CD4-positive, alpha-beta memory T cell (primary cell): ENCODE measurements around the gene NFATC2. TPM values are rescaled to one million over a fixed set of nuclear protein-coding genes. Genes with fewer than 3 reads are reported as not detected.

Experiments
- CTCF ChIA-PET: fragments of 350-600 bp; sonication (Branson Sonifier 250); formaldehyde crosslinking; loops from one replicate; lab custom pipeline; 2021; ENCODE audit warnings: inconsistent platforms; ENCODE audit not compliant: partially characterized antibody; lab: Charles Lee
- POLR2A ChIA-PET: fragments of 350-600 bp; sonication (Branson Sonifier 250); formaldehyde crosslinking; loops from one replicate; lab custom pipeline; 2021; ENCODE audit not compliant: partially characterized antibody; lab: Charles Lee
- DNase-seq, 5 donors: peaks; one replicate each; pipeline versions ENCODE4 v3.0.0 to v3.0.0-alpha.2; 2020 to 2022; ENCODE audit warnings: mixed read lengths in 1 of 5
- H3K27ac ChIP-seq: one replicate; pipeline ENCODE4 v1.7.0; 2013; ENCODE audit warnings: low read depth, low read length
- H3K27me3 ChIP-seq: 2 replicates; pipeline ENCODE4 v1.7.0; 2013; ENCODE audit warnings: mild to moderate bottlenecking, low read length, moderate library complexity; ENCODE audit not compliant: insufficient read depth
- H3K36me3 ChIP-seq: 2 replicates; pipeline ENCODE4 v1.7.0; 2013; ENCODE audit warnings: mild to moderate bottlenecking, low read length, moderate library complexity; ENCODE audit not compliant: insufficient read depth
- H3K4me1 ChIP-seq: 2 replicates; pipeline ENCODE4 v1.7.0; 2013; ENCODE audit warnings: mild to moderate bottlenecking, low read length, moderate library complexity; ENCODE audit not compliant: insufficient read depth
- H3K4me3 ChIP-seq, 2 donors: one replicate each; pipeline ENCODE4 v1.7.0; 2013; ENCODE audit warnings: low read length in 2 of 2, mild to moderate bottlenecking in 1 of 2
- H3K9me3 ChIP-seq, 2 donors: one replicate each; pipeline ENCODE4 v1.7.0; 2013; ENCODE audit warnings: low read length in 2 of 2, control low read depth in 1 of 2; ENCODE audit not compliant: control insufficient read depth in 1 of 2
- H3K27ac Mint-ChIP-seq, 7 donors: one replicate each; pipeline ENCODE4 v1.8.0; 2020 to 2021; ENCODE audit warnings: mixed read lengths in 7 of 7, mild to moderate bottlenecking in 6 of 7, inconsistent platforms in 3 of 7, moderate library complexity in 3 of 7
- H3K27me3 Mint-ChIP-seq, 2 donors: one replicate each; pipeline ENCODE4 v1.8.0; 2020 to 2021; ENCODE audit warnings: mixed read lengths in 2 of 2
- H3K36me3 Mint-ChIP-seq, 2 donors: one replicate each; pipeline ENCODE4 v1.8.0; 2020 to 2021; ENCODE audit warnings: mixed read lengths in 2 of 2, inconsistent platforms in 1 of 2, mild to moderate bottlenecking in 1 of 2
- H3K4me1 Mint-ChIP-seq, 4 donors: one replicate each; pipeline ENCODE4 v1.8.0; 2020 to 2021; ENCODE audit warnings: mixed read lengths in 4 of 4, mild to moderate bottlenecking in 1 of 4
- H3K4me3 Mint-ChIP-seq, 8 donors: one replicate each; pipeline ENCODE4 v1.8.0; 2020 to 2021; ENCODE audit warnings: mixed read lengths in 8 of 8, mild to moderate bottlenecking in 7 of 8, moderate library complexity in 6 of 8, inconsistent platforms in 3 of 8
- H3K9me3 Mint-ChIP-seq, 8 donors: one replicate each; pipeline ENCODE4 v1.8.0; 2020 to 2021; ENCODE audit warnings: mixed read lengths in 8 of 8, mild to moderate bottlenecking in 5 of 8, inconsistent platforms in 3 of 8, moderate library complexity in 1 of 8
- intact Hi-C: fragments of 100-400 bp; cut with micrococcal nuclease; formaldehyde crosslinking; loops from one replicate; pipeline ENCODE4 v1.15.1; 2023
- polyA plus RNA-seq, 2 donors: library from polyadenylated mRNA; unstranded; fragments of 300-500 nt; fragmentation: Illumina TruSeq; gene quantifications; one replicate each; pipeline ENCODE4 v1.2.3, GENCODE V29; 2021
- total RNA-seq, 2 experiments: library from RNA; stranded (reverse); gene quantifications; one replicate each; pipeline ENCODE4 v1.2.3, GENCODE V29; 2021

NFATC2 gene
- total and polyA plus RNA-seq, 4 experiments from 2014 or later: 14.0 to 71.6 (median 53.7) TPM

DNA sequence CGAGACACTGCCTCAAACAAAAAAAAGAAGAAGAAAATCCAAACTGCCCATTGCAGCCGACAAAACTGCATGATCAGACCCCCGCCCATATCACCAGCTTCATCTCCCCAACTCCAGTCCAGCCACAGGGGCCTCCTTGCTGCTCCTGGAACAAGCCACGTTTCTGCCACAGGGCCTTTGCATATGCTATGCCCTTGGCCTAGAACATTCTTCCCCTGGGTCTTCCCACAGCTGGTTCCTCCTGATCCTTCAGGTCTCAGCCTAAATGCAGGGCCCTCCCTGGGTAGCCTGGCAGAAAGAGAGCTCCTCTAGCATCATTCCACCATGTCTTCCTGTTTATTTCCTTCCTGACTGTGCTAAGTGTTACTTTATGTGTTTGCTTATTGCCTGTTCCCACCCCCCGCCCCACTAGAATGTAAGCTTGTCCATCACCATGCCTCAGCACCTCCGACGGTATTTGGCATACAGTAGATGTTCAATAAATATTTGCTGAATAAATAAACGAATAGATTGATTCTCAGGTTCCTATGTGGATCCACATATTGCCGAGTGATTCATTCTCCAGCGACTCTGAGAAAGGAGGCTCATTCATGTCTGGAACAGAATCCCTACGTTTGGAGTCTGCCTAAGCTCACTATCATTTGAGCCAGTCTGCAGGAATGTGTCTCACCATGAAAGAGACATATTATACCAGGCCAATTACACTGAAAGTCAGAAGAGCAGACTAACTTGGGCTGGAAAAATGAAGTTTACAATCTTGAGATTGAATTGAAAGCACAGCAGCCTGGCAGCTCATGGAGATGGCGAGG is 56.1 kb downstream of the NFATC2 start:
- Mint-ChIP-seq H3K27me3 (no peaks in the 10 kb centered on the region), H3K4me3 (no peak overlapping the region), H3K4me1 (peaks cover 55 to 91% (median 74%) of the 10 kb centered on the region in 4 donors), H3K9me3 (no peaks in the 10 kb centered on the region), H3K36me3 (peaks cover 57 to 81% of the 10 kb centered on the region in 2 donors), H3K27ac (peak overlapping the region in 4 of 7 donors; percentile 14 to 70 (median 42))
- Histone ChIP-seq H3K27ac (no peak overlapping the region), H3K9me3 (no peaks in the 10 kb centered on the region), H3K36me3 (peaks cover 17% of the 10 kb centered on the region), H3K4me1 (peaks cover 33% of the 10 kb centered on the region), H3K27me3 (no peaks in the 10 kb centered on the region), H3K4me3 (no peak overlapping the region)
- ChIA-PET CTCF (interaction anchor here (0.7 to 1.2 kb wide), 2 partner anchors 69 to 108 kb away, joined by 3 read pairs; no protein-coding TSS in a partner anchor), POLR2A (interaction anchor here (0.5 to 1.2 kb wide), 3 partner anchors 8 to 75 kb away, joined by 3 to 5 read pairs (median 3); no protein-coding TSS in a partner anchor)
- intact Hi-C loops: no loop called here
- no peak for DNase-seq

DNA sequence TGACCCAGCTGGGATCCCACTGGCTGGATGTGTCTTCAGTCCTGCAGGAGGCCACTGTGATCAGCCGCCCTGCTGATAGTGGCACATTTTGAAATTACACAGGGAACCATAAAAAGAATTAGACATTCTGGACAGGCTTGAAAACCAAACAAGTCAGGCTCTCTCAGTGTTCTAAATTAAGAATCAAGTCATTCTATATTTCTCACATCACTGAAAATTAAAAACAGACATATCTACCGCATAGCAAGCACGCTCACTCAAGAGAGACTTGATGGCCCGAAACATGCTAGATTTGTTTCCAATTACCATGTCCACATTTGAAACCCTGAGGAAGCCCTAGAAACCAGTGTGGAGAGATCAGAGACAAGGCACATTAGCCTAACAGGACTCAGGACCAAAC is 57.7 kb downstream of the NFATC2 start:
- Histone ChIP-seq H3K27ac (no peak overlapping the region), H3K9me3 (no peaks in the 10 kb centered on the region), H3K4me3 (no peak overlapping the region), H3K36me3 (peaks cover 17% of the 10 kb centered on the region), H3K4me1 (peaks cover 41% of the 10 kb centered on the region), H3K27me3 (no peaks in the 10 kb centered on the region)
- intact Hi-C loops: no loop called here
- CTCF ChIA-PET: no interaction called here
- H3K36me3 Mint-ChIP-seq: peaks cover 48 to 75% of the 10 kb centered on the region in 2 donors
- H3K9me3 Mint-ChIP-seq: no peaks in the 10 kb centered on the region
- no peaks in the 10 kb centered on the region for H3K27me3 Mint-ChIP-seq
- H3K4me1 Mint-ChIP-seq: peaks cover 57 to 91% (median 77%) of the 10 kb centered on the region in 4 donors
- no peak overlapping the region for H3K4me3 Mint-ChIP-seq
- H3K27ac Mint-ChIP-seq: peak overlapping the region in 3 of 7 donors; percentile 11 to 87 (median 24)
- no peak for DNase-seq
- POLR2A ChIA-PET: no interaction called here

DNA sequence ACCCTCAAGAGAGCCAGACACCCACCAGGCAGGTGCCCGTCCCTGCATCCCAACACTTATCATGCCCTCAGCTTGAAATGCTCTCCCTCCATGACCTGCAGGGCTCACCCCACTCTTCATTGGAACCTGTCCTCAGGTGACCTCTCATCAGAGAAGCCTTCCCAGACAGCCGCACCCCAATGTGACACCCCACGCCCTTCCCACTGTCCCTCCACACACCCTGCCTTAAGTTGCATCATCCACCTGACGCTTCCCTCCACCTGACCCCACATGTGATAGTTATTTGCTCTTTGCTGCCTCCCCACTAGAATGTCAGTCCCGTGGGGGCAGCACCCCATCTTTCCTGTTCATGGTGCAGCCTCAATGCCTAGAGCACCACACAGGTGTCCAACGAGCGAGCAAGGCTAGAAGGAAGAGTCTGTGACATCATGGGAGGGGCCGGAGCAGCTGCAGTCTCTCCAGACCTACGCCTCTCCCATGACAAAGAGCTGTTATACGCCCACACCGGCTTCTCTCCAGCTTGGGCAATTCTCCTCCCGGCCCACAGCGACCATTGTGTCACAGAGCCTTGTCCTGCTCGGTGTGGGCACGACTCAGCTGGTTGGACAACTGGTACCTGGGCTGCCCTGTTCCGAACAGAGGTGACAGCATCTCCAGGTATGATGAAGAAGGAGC is 58.2 kb downstream of the NFATC2 start:
- Histone ChIP-seq H3K4me1 (peaks cover 47% of the 10 kb centered on the region), H3K4me3 (no peak overlapping the region), H3K9me3 (no peaks in the 10 kb centered on the region), H3K27me3 (no peaks in the 10 kb centered on the region), H3K36me3 (peaks cover 17% of the 10 kb centered on the region), H3K27ac (no peak overlapping the region)
- POLR2A ChIA-PET: no interaction called here
- H3K27me3 Mint-ChIP-seq: no peaks in the 10 kb centered on the region
- no peaks in the 10 kb centered on the region for H3K9me3 Mint-ChIP-seq
- CTCF ChIA-PET: no interaction called here
- intact Hi-C loops: no loop called here
- peak overlapping the region in 1 of 8 donors; percentile 27 for H3K4me3 Mint-ChIP-seq
- H3K36me3 Mint-ChIP-seq: peaks cover 43 to 70% of the 10 kb centered on the region in 2 donors
- peak overlapping the region in 6 of 7 donors; percentile 24 to 88 (median 83) for H3K27ac Mint-ChIP-seq
- H3K4me1 Mint-ChIP-seq: peaks cover 54 to 91% (median 76%) of the 10 kb centered on the region in 4 donors
- peak in 1 of 5 donors; percentile 31 for DNase-seq

DNA sequence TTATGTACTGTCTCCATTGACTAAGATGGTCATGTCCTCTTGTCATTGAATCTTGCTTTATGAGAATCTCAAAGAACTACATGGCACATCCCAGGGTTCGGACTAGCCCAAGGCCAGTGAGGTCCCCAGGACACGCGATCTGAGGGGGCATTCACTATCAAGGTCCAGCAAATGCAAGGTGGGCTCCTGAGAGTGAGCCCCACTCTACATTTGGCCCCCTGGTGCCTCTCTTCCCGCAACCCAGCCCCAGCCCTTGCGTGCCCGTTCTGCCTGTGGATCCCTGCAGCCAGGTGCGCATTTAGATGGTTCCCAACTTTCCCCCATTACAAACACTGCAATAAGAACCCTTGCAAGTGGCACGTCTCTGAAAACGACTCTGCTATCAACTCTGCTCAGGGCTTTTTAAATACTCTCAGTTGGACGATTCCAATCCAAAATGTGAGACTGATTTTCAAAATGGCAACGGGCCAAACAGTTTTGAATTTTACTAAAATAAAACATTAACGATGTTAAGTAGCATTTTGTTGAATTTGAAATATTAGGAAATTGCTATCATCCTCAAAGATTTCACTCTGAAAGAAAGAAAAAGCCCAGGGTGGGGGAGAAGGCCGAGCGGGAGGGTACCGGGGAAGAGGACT is 59.6 kb downstream of the NFATC2 start:
- Mint-ChIP-seq H3K4me3 (no peak overlapping the region), H3K27ac (peak overlapping the region; percentile 13 to 70 (median 58)), H3K36me3 (peaks cover 47 to 72% of the 10 kb centered on the region in 2 donors), H3K27me3 (no peaks in the 10 kb centered on the region), H3K4me1 (peaks cover 61 to 93% (median 80%) of the 10 kb centered on the region in 4 donors), H3K9me3 (no peaks in the 10 kb centered on the region)
- Histone ChIP-seq H3K4me1 (peaks cover 51% of the 10 kb centered on the region), H3K27ac (no peak overlapping the region), H3K4me3 (no peak overlapping the region), H3K9me3 (no peaks in the 10 kb centered on the region), H3K36me3 (peaks cover 11% of the 10 kb centered on the region), H3K27me3 (no peaks in the 10 kb centered on the region)
- CTCF ChIA-PET: no interaction called here
- peak in 1 of 5 donors; percentile 14 for DNase-seq
- intact Hi-C loops: no loop called here
- POLR2A ChIA-PET: interaction anchor here (1.9 to 3.1 kb wide), 2 partner anchors 43 to 59 kb away, joined by 10 to 19 read pairs; partner anchors contain the start of gene NFATC2

DNA sequence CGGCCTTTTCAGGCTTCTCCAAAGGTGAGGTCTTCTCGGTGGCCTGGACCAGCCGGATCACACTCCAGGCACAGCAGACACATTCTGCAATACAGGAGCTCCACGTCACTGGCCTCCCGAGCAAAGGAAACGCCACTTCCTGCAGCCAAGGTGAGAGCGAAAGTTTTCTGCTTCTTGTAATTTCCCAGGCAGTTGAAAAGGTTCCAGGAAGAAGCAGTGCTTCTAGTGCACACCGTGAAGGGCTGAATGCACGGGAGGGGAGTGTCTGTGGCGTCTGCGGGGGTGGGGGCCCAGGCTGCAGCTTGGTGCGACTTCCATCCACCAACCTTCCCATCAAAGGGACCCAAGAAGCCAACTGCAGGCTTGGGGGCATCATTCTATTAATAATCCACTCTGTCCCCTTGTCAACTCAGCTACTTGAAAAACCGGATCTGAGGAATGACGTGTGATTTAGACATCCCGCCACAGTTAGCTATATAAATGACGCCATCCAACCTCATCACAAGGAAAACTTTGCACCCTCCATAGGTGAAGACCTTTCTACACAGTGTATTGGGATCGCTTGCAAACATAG is 61.1 kb downstream of the NFATC2 start:
- Histone ChIP-seq H3K9me3 (no peaks in the 10 kb centered on the region), H3K4me3 (peak overlapping the region in 1 of 2 donors; percentile 0)
- H3K27ac Mint-ChIP-seq: peak overlapping the region; percentile 79 to 97 (median 92)

DNA sequence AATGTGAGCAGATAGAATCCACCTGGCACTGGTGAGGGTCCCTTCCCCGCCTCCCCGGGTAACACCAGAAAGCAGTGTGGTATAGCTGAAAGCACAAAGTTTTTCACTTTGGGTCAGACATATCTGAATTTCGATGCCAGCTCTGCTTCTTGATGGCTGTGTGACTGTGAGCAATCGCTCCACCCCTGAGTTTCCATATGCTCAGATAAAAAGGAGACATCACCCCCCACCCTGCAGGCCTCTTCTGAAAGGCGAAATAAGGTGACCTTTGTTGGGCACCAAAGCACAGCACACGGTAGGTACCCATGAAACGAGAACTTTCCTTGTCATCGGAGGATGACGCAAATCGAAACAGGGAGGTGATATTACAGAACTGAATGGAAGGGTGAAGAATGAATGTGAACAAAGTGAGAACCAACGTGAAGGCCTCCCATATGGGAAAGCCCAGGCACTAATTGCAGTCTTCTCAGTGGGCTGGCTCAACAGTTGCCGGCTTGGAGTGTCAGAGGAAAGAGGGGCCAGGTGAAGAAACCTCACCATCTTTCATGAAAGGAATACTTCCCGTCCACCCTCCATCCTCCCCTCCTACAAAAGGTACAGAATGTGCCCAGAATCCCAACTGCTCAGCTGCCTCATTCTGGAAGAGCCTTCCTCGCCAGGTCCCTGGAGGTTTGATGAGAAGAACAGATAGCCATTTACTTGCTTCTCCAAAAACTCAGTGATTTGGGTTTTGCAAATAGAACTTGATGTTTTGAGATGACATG is 61.8 kb downstream of the NFATC2 start:
- peak overlapping the region; percentile 78 to 86 (median 80) for H3K4me3 Mint-ChIP-seq
- peaks cover under 1% of the 10 kb centered on the region for H3K36me3 ChIP-seq
- H3K4me1 ChIP-seq: peaks cover 57% of the 10 kb centered on the region
- peak overlapping the region in 1 of 2 donors; percentile 0 for H3K4me3 ChIP-seq
- peak overlapping the region; percentile 79 to 97 (median 92) for H3K27ac Mint-ChIP-seq
- H3K9me3 Mint-ChIP-seq: peaks cover 0 to 1% (median 0%) of the 10 kb centered on the region in 8 donors
- H3K27me3 ChIP-seq: no peaks in the 10 kb centered on the region
- peaks cover 42 to 65% of the 10 kb centered on the region in 2 donors for H3K36me3 Mint-ChIP-seq
- no peaks in the 10 kb centered on the region for H3K9me3 ChIP-seq
- ChIA-PET CTCF (interaction anchor here (0.9 to 1.7 kb wide), 4 partner anchors 17 to 94 kb away, joined by 3 to 7 read pairs (median 3); no protein-coding TSS in a partner anchor), POLR2A (interaction anchor here (0.7 to 3.1 kb wide), 12 partner anchors 11 to 95 kb away, joined by 3 to 19 read pairs (median 3); partner anchors contain the start of gene NFATC2)
- intact Hi-C loops: loop anchor here (1.0 to 2.0 kb wide), 2 partner anchors 20 to 61 kb away; no protein-coding TSS in a partner anchor
- peaks cover 62 to 92% (median 80%) of the 10 kb centered on the region in 4 donors for H3K4me1 Mint-ChIP-seq
- H3K27me3 Mint-ChIP-seq: no peaks in the 10 kb centered on the region
- peak in 4 of 5 donors; percentile 20 to 75 (median 30) for DNase-seq
- H3K27ac ChIP-seq: peak overlapping the region; percentile 70

More for the DNA sequence above, 61.1 kb downstream of the NFATC2 start:
- peaks cover 44 to 69% of the 10 kb centered on the region in 2 donors for H3K36me3 Mint-ChIP-seq
- intact Hi-C loops: loop anchor here (1.0 to 2.0 kb wide), 2 partner anchors 19 to 60 kb away; no protein-coding TSS in a partner anchor
- no peaks in the 10 kb centered on the region for H3K27me3 Mint-ChIP-seq
- ChIA-PET POLR2A (interaction anchor here (0.7 to 3.1 kb wide), 12 partner anchors 10 to 96 kb away, joined by 3 to 19 read pairs (median 3); partner anchors contain the start of gene NFATC2), CTCF (interaction anchor here (0.9 to 1.7 kb wide), 6 partner anchors 10 to 628 kb away, joined by 3 to 7 read pairs (median 3); no protein-coding TSS in a partner anchor)
- H3K27ac ChIP-seq: peak overlapping the region; percentile 70
- H3K36me3 ChIP-seq: no peaks in the 10 kb centered on the region
- H3K4me1 Mint-ChIP-seq: peaks cover 63 to 93% (median 82%) of the 10 kb centered on the region in 4 donors
- peak; percentile 35 to 80 (median 45) for DNase-seq
- H3K27me3 ChIP-seq: no peaks in the 10 kb centered on the region
- no peaks in the 10 kb centered on the region for H3K9me3 Mint-ChIP-seq
- H3K4me3 Mint-ChIP-seq: peak overlapping the region; percentile 59 to 86 (median 80)
- H3K4me1 ChIP-seq: peaks cover 54% of the 10 kb centered on the region
